ENCODE measurements around the gene TP73. TPM values are rescaled to one million over a fixed set of nuclear protein-coding genes. Genes with fewer than 3 reads are reported as not detected.

Gene TP73
- total RNA-seq, 1 donor from 2014 or later: 6.1 TPM

DNA sequence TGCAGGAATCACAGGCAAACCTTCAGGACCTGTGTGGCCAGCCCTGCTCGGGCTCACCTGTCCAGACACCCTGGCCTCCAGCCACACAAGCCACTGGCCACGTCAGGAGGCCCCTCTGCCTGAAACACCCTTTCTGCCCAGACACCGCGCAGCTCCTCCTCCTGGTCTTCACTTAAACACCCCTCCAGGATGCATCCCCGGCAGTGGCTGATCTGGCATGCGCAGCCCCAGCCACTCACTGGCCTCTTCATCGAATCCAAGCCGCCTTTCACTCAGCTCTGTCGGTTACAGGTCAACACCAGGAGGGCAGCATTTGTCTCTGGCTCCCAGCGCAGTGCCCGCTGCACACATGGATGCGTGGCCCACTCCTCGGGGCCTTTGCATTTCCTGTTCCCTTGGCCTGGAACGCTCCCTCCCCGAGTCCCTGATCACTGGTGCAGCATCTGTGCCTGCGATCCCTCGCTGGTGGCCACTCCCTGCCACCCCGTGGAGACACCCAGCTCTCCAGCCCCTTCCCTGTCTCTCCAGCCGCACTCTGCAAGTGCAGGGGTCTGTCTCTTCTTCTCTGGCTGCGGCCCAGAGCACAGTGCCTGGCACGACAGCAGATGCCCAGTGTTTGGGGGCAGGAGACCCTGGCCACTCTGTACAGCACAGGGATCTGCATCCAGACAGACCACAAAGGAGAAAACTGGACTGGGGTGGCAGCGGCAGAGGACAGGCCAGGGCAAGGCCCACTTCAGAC lies 18.1 kb upstream of the TP73 start:
- DNase-seq: no peak

DNA sequence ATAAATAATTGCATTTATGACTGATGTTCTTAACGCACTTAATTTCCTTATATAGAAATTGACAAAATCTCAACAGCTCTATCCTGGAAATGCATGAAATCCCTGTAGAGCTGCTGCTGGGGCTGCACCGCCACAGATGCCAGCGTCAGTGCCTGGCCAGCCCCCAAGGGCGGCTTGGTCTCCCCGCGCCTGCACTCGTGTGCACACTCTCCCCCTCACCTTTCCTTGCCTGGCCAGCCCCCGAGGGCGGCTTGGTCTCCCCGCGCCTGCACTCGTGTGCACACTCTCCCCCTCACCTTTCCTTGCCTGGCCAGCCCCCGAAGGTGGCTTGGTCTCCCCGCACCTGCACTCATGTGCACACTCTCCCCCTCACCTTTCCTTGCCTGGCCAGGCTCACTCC lies 16.2 kb upstream of the TP73 start:
- no peak for DNase-seq

GRCh38 chr1:3636531-3636930 lies 15.8 kb upstream of the TP73 start:
- no peak for DNase-seq

DNA sequence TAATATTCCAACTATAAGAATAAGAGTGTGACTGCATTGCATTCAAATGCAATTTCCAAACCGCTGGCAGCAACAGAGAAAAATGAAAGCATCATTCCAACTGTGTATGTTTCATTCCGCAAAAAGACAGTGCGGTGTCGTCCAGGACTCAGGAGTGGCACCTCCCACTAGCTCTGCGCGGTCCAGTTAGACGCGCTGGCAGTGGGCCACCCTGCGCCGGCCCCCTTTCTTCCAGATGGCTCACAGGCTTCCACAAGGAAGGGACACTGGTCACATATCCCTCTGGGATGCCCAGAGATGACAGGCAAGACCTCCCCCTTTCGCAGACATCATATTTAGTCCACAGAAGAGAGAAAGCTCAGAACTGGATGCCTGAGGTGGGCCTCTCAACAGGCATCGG lies 14.3 kb upstream of the TP73 start:
- no peak for DNase-seq

DNA sequence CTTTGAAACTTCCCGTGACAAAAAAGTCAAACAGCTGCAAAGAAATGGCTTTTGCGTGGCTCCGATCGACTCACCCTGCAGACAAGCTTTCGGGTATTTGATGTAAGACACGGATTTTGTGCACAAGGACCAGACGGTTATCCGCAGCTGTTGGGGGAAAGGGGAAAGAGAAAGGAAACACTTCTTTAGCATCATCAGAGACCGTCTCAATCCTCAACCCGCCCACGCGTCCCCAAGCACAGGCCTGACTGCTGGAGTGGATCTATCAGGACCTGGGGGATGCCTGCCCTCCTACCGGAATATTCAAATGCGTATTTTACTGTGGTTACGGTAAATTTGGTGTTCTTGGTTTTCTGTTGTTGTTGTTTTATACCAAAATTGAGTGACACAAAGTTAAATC lies 13.6 kb upstream of the TP73 start:
- DNase-seq: no peak

DNA sequence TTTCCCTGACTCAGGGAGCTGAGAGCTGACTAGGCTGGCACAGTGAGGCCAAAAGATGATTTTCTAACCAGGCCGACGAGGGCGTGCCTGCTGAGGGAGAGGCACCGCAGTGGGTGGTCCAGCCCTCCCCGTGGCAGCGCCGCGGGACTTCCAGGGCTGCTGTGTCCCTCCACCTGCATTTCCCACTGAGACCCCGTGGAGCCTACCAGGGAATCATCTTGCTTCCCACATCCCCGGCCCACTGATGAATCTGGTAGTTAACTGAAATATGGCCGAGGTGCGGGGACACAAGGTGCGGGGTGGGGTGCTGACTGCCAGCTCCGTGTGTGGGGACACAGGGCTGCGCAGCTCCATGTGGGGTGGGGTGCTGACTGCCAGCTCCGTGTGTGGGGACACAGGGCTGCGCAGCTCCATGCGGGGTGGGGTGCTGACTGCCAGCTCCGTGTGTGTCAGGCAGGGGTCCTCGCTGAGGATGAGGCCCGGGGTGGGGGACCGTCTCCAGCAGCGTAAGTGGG lies 12.9 kb upstream of the TP73 start:
- no peak for DNase-seq

- DNase-seq: no peak
Measured at GRCh38 chr1:3640121-3640837, 12.0 kb upstream of the TP73 start.

DNA sequence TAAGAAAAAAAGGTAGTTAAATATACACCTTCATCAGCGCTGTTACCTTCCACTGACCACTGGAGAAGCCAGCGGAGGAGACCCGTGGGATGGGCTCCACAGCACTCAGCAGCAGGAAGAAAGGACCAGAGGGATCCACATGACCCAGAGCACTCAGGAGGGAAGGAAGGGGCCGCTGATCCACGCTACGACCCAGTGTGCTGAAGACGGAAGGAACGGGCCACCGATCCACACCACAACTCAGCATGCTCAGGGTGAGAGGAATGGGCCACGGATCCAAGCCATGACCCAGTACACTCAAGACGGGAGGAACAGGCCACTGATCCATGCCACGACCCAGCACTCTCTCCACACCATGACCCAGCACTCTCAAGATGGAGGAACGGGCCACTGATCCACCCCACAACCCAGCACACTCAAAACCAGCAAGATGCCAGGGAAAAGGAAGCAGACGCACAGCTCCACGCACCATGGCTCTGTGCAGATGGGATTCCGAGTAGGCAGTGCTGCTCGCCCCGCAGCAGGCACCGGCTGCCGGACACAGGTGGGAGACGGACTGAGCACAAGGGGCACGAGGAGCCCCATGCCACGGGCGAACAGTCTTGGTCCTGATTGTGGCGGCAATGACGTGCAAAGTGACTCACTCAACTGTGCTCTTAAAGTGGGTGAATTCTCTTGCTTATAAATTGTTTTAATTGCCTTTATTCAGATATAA lies 11.1 kb upstream of the TP73 start:
- DNase-seq: no peak

DNA sequence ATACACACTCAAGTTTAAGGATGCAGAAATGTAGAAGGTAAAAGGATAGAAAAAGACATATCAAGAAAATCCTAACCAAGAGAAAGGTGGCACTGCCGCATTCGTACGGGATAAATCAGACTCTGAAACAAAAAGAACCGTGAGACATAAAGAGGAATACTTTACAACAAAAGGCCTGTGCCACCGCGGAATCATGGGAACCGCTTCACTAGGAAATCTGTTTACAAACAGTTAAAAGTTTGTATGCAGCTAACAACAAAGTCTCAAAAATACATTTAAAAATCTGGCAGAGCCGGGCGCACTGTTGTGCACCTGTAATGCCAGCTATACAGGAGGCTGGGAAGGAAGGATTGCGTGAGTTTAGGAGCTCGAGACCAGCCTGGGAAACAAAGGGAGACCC lies 10.5 kb upstream of the TP73 start:
- DNase-seq: no peak

DNA sequence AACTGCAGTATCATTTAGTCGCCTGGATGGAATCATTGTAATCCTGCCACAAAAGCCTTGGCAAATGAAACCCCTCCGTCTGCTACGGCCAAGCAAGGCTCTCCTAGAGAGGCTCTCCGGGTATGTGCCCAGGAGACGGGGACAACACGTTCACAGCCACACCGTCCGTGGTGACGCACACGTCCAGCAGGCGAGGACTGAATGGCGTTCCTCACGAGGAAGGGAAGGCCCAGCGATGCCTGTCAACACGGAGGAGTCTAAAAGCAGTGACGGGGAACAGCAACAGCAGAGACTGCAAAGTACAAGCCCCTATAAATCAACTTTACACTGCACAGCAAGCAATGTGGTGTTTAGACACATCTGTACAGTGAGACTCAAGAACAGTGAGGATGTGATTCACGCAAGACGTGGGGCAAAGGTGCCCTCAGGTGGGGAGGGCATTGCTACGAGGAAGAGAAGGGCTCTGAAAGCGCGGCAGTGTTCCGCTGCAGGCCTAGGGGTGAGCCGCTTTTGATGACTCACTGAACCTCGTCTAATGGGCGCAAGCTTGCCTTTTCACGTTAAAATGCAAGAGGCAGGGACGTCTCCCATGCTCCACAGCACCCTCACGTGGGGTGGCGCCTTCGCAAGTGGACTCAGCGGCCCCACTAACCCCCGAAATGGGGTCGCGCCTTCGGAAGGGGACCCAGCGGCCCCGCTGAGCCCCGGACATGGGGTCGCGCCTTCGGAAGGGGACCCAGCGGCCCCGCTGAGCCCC lies 9.2 kb upstream of the TP73 start:
- DNase-seq: no peak

DNA sequence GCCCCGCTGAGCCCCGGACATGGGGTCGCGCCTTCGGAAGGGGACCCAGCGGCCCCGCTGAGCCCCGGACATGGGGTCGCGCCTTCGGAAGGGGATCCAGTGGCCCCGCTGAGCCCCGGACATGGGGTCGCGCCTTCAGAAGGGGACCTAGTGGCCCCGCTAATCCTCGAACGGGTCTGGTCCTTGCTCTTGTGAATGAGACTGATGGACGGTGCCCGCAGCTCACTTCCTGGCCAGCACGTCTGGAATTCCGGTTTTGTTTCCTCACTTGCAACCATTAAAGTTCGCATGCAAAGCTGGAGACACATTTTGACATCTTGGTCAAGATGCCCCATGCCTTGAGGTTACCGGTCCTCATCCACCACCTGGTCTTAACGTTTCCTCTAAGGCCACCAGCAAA lies 8.0 kb upstream of the TP73 start:
- DNase-seq: no peak

- DNase-seq: no peak
Measured at GRCh38 chr1:3645247-3645646, 7.1 kb upstream of the TP73 start.

GRCh38 chr1:3645666-3646355 lies 6.5 kb upstream of the TP73 start:
- no peak for DNase-seq

GRCh38 chr1:3646596-3646995 lies 5.7 kb upstream of the TP73 start:
- no peak for DNase-seq

DNA sequence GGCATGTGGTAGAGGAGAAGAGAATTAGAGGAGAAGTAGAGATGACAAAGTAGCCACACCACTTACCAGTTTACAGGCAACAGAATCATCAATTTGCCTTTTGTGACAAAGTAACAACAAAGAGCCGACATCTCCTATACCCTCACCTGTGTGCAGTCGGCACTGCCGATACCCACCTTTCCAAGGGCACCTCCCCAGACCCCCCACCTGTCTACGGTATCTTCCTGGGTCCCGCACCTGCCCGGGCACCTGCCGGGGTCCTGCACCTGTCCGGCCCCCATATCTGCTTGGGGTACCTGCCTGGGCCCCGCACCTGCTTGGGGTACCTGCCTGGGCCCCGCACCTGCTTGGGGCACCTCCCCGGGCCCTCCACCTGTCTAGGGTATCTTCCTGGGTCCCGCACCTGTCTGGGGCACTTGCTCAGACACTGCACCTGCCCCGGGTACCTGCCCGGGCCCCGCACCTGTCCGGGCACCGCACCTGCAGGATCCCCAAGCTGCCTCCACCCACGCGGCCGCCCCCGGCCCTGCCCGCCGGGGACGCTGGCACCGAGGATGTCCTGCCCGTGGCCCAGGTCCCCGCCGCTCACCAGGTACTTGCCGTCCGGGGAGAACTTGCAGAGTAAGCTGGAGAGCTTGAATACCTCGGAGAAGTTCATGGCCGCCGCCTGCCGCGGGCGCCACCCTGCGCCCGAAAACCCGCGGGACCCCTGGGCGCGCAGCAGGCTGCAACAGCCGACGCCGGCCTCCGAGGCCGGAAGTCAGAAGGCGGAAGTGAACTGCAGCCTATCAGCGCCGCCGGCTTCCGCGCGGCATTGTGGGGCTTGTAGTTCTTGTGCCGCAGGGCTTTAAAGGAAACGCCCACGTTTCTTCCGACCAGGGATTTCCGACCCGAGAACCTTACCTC lies 2.7 kb upstream of the TP73 start, which contains the start of gene WRAP73:
Gene WRAP73 (minus strand): TSS at position 762 of the 906 bp plus-strand sequence. CDS start 104 bp downstream, at position 658.
- DNase-seq: peak; percentile 95

DNA sequence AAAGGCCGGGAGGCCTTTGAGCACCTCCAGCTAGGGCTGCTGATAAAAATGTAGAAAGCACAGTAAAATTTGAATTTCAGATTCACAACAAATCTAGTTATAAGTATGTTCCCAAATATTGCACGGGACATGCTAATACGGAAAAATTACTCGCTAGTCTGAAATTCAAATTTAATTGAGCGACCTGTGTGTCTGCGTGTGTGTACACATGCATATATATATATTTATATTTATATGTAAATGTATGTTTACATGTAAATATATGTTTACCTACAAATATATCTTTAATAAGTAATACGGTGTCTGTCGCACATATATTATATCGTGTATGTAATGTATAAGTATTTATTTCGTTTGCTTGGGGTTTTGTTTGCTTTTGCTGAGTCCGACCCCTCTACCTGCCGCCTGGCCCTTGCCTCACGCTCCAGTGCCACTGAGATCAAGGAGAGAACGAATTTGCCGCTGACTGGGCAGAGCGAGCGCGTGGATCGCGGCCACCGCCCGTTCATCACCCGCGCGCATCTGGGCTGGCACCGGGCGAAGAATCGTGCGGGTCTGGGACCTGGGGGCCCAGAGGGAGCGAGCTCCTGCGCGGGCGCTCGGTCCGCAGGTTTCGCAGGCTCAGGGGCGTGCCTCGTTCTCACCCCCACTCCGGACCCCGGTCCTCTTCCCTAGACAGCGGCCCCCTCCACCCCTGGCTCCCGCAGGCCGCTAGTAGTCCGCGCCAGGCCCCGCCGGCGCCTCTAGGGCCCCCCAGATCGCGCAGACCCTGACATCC lies 1.9 kb upstream of the TP73 start:
- peak; percentile 28 for DNase-seq

- no peak for DNase-seq
Measured at GRCh38 chr1:3651026-3651929, 1.0 kb upstream of the TP73 start.

DNA sequence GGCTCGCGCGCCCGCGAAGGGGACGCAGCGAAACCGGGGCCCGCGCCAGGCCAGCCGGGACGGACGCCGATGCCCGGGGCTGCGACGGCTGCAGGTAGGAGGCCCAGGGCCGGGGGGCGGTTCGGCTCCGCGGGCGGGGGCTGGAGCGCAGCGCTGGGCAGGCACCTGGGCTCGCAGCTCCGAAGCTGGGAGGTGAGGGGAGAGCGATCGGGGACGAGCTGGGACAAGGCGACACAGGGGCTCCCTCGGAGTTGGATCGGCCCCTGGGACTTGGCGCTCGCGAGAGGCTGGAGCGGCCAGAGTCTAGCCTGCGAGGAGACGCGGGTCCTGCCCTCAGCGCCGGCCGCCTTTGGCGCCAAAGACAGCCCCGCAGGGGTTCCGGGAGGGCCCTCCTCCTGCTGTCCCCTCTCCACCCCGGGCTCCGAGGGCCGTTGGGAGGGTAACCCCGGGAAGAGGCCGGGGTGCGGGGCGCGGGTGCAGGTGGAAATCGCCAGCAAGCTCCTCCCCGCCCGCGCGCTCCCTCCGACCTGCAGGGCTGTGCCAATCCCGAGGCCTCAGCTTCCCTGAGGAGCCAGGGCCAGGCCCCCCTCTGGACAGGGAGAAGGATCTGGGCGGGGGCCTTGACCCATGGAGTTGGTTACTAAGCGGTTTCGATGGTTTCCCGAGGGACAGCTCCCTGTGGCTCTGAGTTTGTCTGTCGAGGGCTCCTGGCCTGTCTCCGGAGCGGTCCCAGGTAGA lies 401 bp downstream of the TP73 start:
- no peak for DNase-seq
